ENCODE results near the gene CTTNBP2. TPM values are rescaled to one million over a fixed set of nuclear protein-coding genes. Genes with fewer than 3 reads are reported as not detected.

Gene CTTNBP2
- total RNA-seq, 2 experiments from 2014 or later = not detected

GRCh38 chr7:117666689-117667088, 206.6 kb downstream of the CTTNBP2 start:
- H3K4me1 Mint-ChIP-seq = no peaks in the 10 kb centered on the region
- H3K9me3 Mint-ChIP-seq = no peaks in the 10 kb centered on the region
- no peak for DNase-seq
- H3K27ac Mint-ChIP-seq = no peak overlapping the region
- H3K27me3 Mint-ChIP-seq = peaks cover 3% of the 10 kb centered on the region
- H3K4me3 Mint-ChIP-seq = no peak overlapping the region
- H3K36me3 Mint-ChIP-seq = no peaks in the 10 kb centered on the region

- no peak overlapping the region for H3K4me3 Mint-ChIP-seq
- H3K9me3 Mint-ChIP-seq = no peaks in the 10 kb centered on the region
- H3K27me3 Mint-ChIP-seq = peaks cover 3% of the 10 kb centered on the region
- H3K4me1 Mint-ChIP-seq = no peaks in the 10 kb centered on the region
- no peaks in the 10 kb centered on the region for H3K36me3 Mint-ChIP-seq
- no peak overlapping the region for H3K27ac Mint-ChIP-seq
- no peak for DNase-seq
These were observed 207.2 kb downstream of the CTTNBP2 start for GRCh38 chr7:117666031-117666430.

DNA sequence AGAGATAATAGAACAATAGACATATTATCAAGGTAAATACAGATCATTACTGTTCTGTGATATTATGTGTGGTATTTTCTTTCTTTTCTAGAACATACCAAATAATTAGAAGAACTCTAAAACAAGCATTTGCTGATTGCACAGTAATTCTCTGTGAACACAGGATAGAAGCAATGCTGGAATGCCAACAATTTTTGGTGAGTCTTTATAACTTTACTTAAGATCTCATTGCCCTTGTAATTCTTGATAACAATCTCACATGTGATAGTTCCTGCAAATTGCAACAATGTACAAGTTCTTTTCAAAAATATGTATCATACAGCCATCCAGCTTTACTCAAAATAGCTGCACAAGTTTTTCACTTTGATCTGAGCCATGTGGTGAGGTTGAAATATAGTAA, 207.9 kb downstream of the CTTNBP2 start:
- H3K36me3 Mint-ChIP-seq = no peaks in the 10 kb centered on the region
- DNase-seq = no peak
- H3K27me3 Mint-ChIP-seq = peaks cover 3% of the 10 kb centered on the region
- H3K27ac Mint-ChIP-seq = no peak overlapping the region
- no peaks in the 10 kb centered on the region for H3K4me1 Mint-ChIP-seq
- H3K9me3 Mint-ChIP-seq = no peaks in the 10 kb centered on the region
- no peak overlapping the region for H3K4me3 Mint-ChIP-seq

DNA sequence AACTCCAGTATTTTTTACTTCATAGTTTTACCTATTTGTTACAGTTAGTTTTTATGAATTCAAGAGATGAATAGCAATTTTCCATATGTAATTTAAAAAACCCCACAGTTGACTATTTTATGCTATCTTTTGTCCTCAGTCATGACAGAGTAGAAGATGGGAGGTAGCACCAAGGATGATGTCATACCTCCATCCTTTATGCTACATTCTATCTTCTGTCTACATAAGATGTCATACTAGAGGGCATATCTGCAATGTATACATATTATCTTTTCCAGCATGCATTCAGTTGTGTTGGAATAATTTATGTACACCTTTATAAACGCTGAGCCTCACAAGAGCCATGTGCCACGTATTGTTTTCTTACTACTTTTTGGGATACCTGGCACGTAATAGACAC, 209.2 kb downstream of the CTTNBP2 start:
- Mint-ChIP-seq H3K9me3 (no peaks in the 10 kb centered on the region), H3K4me1 (no peaks in the 10 kb centered on the region), H3K36me3 (no peaks in the 10 kb centered on the region), H3K27me3 (peaks cover 3% of the 10 kb centered on the region), H3K4me3 (no peak overlapping the region), H3K27ac (no peak overlapping the region)
- no peak for DNase-seq

DNA sequence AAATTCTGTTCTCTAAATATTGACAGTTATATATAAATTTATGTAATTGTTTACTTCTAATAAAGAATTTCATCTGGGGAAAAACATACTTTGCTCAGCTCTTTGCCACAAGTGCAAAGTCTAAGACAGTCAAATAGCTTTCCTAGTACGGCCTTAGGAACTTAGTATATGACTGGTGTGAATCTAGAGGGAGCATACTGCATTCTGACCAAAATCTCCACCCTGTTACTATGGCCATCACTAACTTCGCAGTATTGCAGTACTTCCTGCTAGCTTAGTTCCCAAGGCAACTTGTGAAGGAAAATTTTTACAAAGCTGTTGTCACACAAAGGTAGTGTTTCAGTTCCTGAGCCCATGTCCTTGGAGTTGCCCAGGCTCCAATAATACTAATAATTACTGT, 211.9 kb downstream of the CTTNBP2 start:
- DNase-seq = no peak
- Mint-ChIP-seq H3K9me3 (no peaks in the 10 kb centered on the region), H3K4me1 (no peaks in the 10 kb centered on the region), H3K27me3 (peaks cover 3% of the 10 kb centered on the region), H3K27ac (no peak overlapping the region), H3K36me3 (no peaks in the 10 kb centered on the region), H3K4me3 (no peak overlapping the region)

Measured in activated naive CD8-positive, alpha-beta T cell treated with anti-CD3 and anti-CD28 coated beads for 36 hours (primary cell).